Ishikawa (cell line): Measurements from ENCODE around the gene UGT2B7.

Experiments used
- CEBPB ChIP-seq: IDR thresholded peaks from 2 replicates; pipeline ENCODE4 v1.6.1; 2012
- CREB1 ChIP-seq: IDR thresholded peaks from 2 replicates; pipeline ENCODE4 v1.6.1; 2012; ENCODE audit warnings: low read depth
- EP300 ChIP-seq: IDR thresholded peaks from 2 replicates; pipeline ENCODE4 v1.6.1; 2012; ENCODE audit warnings: borderline replicate concordance
- RAD21 ChIP-seq: IDR thresholded peaks from 2 replicates; pipeline ENCODE4 v1.6.1; 2012; ENCODE audit warnings: low read depth
- TAF1 ChIP-seq: IDR thresholded peaks from 2 replicates; pipeline ENCODE4 v1.6.1; 2012; ENCODE audit warnings: low read depth, mild to moderate bottlenecking
- TCF12 ChIP-seq: IDR thresholded peaks from 2 replicates; pipeline ENCODE4 v1.6.1; 2012; ENCODE audit warnings: low read depth
- TF ChIP-seq, protein P1 (sequence below): IDR thresholded peaks from 2 replicates; pipeline ENCODE4 v1.6.1; 2012
- TF ChIP-seq, protein P2 (sequence below): IDR thresholded peaks from 2 replicates; pipeline ENCODE4 v1.6.1; 2012

DNA sequence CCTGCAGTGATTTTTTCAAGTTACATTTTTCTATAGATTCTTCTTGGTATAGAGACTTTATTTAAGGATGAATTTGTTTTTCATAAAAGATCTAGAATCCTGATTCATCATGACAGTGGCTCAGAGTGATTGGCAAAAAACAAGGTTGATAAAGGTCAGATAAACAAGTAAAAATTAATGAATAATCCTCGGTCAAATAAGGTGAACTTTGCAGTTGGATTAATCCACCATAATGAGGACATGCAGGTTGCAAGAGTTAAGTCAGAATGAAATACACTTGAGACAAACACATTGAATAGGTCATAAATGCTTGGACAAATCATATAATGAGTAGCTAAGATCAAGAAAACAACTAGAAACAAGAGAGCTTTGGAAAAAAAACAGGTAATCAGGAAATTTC is 22.9 kb upstream of the UGT2B7 start:
- no peak for TF ChIP-seq EP300
- no peak for TF ChIP-seq RAD21
- no peak for TF ChIP-seq TAF1
- no peak for TF ChIP-seq CEBPB
- TF ChIP-seq TCF12, result no peak
- no peak for TF ChIP-seq CREB1
- TF ChIP-seq, protein P1, sequence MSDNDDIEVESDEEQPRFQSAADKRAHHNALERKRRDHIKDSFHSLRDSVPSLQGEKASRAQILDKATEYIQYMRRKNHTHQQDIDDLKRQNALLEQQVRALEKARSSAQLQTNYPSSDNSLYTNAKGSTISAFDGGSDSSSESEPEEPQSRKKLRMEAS, result no peak
- TF ChIP-seq, protein P2, sequence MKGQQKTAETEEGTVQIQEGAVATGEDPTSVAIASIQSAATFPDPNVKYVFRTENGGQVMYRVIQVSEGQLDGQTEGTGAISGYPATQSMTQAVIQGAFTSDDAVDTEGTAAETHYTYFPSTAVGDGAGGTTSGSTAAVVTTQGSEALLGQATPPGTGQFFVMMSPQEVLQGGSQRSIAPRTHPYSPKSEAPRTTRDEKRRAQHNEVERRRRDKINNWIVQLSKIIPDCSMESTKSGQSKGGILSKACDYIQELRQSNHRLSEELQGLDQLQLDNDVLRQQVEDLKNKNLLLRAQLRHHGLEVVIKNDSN, result no peak
